ENCODE data around the gene CTNNBL1.

DNA sequence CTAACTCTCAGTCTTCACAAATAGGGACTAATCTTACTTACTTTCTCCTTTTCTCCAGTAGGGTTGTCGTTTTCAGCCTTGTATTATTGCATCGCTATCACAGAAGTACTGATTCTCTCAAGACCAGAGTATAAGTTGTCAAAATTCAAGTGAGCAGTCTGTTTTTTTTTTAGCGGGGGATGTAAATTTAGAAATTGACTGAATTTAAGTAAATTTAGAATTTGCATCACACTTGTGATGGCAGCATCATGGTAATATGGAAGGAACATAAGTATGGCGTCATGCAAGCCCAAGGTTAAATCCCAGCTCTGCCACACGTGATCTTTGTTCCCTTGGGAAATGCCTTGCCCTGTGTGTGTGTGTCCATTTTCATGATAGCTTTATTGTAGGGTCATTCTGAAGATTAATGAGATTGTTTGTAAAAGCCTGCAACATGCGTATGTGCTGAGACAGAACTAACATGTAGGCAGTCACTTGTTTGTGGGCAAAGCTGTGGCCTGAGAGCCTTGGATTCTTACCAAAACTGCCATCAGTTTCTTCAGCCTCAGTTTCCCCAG lies 156.3 kb downstream of the CTNNBL1 start:
- TF ChIP-seq YY1 (IDR thresholded peaks at IDR 0.05; ENCODE audit: insufficient read depth, insufficient read length) (no peak), ZNF274 (IDR thresholded peaks at IDR 0.05; ENCODE audit: low read depth, low read length) (no peak), SUZ12 (IDR thresholded peaks at IDR 0.05; ENCODE audit: extremely low read depth, insufficient read depth, insufficient read length) (no peak)

All from NT2/D1 (cell line).